NCI-H526 treated with DMSO at 0.1 percent for 48 hours (cell line): Measurements from ENCODE around the gene UQCR11.

Source experiments
- DNase-seq: peaks from one replicate; lab custom pipeline; 2025; lab: John Stamatoyannopoulos, UW

UQCR11 gene

DNA sequence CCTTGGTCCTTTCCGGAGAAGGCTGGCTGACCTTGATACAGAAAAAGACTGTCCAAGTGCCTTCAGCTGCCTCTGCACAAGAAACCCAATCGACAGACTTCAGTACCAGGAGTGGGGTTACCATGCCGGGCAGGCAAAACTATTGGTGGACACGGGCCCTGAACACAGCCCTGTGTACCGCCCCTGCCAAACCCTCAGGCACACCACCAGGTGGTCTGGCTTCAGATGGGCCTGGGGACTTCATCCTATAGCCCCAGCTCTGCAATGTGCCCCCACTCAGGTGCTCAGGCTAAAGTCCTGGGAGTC lies 29.6 kb upstream of the UQCR11 start:
- DNase-seq, result no peak

DNA sequence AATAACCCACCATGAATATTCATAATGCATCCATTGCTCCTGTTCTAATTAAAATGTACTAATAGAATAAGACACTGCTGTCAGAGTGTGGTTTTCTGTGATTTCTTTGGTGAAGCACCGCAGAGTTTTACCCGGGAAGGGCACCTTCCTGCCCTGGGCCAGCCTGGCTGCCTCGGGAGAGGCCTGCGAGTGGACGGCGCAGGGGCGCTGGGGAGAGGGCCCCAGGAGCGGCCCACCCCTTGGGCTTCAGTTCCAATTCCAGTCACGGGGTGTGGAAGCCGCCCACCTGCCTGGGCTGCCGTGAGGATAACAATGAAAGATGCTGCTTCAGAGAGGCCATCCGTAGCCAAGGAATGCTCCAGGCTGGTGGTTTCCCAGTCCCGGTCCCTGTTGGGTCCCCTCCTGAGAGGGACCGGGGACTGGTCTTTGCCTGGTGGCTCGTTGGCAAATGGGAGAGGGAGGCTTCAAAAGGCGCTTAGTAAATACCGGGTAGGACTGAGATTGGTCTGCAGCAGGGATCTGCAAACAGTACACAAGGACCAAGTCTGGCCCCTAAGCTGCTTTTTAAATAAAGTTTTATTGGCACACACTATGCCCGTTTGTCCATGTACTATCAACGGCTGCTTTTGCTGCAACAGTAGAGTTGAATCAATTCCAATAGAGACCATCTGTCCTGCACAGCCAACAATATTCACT lies 29.1 kb upstream of the UQCR11 start:
- no peak for DNase-seq

DNA sequence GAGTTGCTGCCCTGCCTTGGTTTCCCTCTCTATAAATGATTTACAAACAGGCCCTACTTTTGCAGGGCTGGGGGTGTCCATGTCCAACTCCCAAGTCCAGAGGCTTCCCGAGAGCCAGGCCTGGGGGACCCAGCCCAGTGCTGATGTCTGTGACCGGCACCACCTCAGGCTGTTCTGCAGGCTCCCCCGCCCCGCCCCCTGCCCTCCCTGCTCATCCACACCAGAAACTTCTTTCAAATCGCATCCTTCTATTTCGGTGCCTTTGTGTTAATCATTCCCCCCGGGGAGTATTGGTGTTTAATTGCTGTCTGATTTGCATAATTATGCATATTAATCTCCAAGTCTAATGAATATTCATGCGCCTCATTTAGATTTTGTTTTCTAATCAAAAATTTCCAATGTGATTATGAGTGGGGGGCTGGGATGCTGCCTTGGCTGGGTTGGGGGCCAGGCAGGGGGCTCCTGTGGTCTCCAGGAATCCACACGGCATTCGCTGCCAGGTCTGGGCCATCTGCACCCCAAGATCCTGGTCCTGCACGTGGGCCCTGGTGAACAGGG lies 28.1 kb upstream of the UQCR11 start:
- no peak for DNase-seq

DNA sequence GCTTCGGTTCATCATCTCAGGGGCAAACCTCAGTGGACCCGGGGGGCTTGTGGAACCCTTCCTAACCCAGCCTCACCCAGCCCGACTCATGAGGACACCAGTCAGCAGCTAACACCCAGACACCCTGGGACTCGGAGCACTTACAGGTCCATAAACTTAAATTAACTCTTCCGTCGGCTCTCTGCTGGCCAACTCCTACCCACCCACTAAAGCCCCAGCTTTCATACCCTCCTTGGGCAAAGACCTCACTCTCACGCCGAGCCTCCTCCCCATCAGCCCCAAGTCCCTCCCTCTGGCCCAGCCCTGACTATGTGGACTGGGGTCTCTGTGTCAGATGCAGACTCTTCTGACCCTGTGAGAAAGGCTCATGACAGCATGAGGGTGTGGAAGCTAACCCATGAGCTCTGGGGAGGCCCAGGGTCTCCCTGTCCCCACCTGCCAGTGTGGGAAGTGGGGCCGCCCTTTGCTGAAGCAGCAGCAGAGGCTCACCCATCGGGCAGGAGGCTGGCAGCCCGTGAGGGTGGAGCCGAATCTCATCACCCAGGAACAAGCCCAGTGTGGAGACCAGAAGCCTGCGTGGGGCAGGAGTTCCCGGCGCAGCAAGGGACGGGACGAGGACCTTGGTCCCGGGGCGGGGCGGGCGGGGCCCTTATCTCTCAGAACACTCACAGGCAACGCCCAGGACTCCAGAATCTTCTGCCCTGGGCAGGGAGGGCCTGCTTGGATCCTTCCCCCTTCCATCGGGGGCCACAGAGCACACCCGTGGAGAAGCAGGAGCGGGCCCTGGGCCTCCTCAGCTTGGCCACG lies 27.4 kb upstream of the UQCR11 start:
- DNase-seq, result no peak

DNA sequence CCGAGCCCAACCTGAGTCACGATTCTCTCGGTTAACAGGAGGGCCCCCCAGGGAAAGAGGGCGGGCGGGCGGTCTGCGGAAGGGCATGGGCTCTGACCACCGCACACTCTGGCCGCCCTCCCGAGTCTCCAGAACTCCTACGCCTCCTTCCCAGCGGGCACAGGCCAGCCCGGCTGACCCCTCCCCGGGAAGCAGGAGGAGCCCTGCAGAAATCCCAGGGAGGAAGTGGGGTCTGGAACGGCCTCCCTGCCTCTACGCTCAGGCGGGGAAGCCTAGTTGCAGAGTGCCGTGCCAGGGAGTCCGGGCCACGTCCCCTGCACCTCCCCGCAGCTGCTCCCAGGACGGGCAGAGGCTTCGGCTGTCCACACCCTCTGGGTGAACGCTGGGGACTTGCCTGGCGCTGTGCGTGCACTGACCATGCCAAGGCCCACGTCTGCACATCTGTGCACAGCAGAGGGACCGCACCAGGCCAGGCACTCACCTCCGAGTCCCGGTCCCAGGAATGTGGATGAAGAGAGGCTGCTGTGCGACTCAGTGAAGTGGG lies 26.4 kb upstream of the UQCR11 start:
- no peak for DNase-seq

DNA sequence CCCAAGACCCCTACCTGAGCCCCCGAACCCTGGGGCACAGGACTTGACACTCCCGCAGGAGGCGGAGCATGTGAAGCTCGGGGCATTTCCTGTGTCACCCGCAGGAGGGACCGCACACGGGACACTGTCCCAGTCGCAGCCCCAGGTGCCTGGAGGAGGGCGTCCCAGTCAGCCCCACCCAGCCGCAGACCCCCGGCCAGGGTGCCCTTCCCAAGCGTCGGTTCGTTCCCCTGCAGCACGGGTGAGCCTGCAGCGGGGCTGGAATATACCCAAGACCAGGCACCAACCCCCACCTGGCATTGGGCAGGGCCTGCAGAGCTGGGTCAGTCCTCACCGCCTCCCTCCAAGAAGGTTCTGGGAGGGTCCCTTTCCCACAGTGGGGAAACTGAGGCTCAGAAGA lies 25.5 kb upstream of the UQCR11 start:
- no peak for DNase-seq

DNA sequence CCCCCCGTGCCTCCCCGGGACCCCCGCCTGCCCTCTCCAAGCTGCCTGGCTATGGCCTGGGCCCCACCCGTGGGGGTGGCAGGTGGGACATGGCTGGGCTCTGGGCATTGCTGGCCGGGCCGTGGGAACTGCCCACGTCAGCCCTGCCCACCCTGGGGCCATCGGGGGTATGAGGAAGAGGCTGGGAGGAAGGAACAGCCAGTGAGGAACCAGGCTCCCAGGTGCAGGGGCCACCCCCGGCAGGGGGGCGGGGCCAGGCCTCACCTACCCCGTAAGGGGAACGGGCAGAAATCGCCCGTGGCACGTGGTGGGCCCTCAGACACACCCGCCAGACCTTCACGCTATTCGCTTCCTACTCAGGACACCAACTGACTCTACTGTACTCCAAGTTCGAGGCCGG lies 24.8 kb upstream of the UQCR11 start:
- DNase-seq, result no peak

DNA sequence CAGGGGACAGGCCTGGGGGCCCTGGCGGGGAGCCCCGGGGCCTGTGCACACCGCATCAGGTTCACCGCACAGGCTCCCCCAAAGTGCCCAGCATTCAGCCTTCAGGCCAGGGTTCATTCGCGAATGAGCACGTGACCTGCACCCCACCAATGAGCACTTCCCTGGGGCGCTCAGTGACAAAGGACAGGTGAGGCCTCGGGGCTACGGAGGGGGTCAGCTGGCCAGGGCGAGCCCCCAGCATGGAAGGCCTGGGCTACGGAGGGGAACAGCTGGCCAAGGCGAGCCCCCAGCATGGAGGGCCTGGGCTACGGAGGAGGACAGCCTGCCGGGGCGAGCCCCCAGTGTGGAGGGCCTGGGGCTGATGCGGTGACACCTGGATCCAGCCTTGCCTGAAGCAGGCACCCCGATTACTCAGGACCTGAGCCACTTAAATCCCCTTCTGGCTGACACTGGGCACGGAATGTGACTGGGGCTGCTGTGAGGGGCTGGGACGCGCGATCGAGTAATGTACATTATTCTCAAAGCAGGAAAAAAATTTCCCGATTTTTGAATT lies 24.1 kb upstream of the UQCR11 start:
- no peak for DNase-seq

DNA sequence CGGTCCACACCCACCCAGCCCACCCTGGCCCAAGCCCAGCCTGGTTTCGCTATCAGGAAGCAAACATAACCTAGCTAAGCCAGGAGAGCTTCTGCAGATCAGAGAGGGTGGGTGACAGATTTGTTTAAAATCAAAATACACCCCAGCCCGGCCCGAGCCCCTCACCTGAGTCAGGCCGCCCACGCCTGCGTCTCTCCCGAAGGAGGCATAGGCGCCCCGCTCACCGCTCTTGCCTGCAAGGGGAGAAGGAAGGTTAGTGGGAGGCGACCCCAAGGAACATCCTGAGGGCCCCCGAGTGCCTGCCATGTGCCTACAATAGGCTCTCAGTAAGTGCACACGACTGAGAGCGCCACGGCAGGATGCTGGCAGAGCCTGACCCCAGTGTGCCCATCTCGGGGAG lies 21.9 kb upstream of the UQCR11 start:
- no peak for DNase-seq

DNA sequence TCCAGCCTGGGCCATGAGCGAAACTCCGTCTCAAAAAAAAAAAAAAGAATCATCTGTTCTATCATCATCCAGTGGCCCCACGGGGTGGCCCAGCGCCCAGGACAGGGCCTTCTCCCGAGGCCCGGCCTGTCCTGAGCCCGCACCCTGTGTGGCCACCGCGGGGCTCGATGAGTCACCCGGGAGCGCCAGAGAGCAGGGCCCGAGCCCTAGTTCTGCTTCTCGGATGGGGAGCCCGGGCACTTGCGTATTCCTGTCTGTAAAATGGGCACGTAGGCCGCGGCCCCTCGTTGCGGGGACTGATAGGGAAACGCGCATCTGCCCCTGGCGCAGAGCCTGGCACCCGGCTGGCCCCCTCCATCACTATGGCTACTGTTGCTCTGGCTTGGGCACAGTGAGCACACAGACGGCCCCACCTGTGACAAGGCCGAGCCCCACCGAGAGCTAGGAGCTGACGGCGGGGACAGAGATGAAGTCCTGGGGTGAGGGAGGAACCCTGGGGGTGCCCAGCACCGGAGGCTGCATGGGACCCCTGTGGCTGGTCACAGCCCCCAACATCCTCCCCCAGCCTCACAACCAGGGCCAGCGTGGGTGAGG lies 21.3 kb upstream of the UQCR11 start:
- no peak for DNase-seq

DNA sequence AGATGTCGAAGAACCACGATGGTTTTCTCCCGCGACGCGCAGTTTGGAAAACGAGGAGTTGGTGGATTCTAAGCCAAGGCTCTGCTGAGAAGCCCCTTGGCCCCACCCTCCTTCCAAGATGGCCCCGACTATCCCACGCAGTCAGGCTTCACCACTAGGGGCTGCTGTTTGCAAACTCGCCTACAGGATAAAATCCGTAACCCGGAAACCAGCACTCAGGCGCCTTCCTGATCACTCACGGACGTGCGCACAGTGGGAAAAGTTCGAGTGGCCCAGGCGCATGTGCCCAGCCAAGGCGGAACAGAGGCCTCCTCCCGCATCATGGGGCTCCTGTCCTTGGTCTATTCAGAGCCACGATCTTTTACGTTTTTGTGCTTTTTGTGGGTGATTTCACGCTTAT lies 19.2 kb upstream of the UQCR11 start:
- DNase-seq, result no peak

DNA sequence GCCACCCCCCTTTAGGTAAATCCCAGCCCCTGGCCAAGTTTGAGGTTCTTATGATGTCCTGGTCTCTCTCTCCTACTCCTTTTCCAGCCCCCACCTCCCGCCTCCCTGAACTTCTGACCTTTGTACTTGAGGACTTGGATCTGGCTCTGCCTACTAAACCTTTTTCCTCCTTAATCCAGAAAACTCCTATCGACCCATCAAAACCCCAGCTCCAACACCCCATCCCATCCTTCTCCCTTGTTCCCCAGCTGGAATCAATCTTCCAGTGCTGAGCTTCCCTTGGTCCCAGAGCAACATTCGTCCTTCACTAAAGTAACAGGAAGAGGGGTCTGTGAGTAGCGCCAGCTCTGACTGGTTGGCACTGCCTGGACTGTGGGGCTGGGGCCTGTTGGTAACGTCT lies 17.3 kb upstream of the UQCR11 start:
- DNase-seq, result no peak

DNA sequence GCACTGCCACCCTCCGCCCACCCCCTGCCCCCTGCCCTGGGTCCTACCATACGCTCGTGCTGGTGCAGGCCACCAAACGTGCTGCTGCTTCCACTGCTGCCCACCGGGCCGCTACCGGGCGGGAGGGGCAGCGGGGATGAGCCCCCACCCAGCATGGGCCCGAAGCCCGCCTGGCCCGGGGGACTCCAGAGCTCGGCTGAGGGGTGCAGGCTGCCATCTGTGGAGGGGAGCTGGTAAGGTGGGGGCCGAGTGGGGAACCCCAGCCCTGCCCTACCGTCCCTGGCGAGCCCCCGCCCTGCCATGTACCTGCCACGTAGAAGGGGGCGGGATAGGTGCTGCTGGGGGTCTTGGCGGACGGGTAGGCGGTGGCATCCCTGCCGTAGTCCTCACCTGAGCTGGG lies 16.7 kb upstream of the UQCR11 start:
- DNase-seq, result no peak

DNA sequence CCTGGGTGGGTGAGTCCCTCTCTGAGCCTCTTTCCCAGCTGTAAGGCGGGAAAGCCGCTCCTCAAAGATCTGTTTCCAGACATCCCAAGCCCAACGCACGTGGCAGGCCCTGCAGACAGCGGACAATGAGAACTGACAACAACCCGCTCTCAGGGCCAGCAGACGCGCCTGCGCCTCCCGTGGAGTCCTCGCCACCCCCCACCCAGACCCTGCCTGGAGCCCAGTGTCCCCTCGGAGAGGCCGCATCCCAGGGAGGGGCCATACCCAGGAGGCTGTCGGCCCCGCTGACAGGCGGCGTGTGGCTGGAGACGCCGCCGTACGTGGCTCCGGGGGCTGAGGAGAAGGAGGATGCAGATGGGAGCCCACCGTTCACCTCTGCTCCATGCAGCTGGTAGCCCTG lies 16.3 kb upstream of the UQCR11 start:
- DNase-seq, result no peak

DNA sequence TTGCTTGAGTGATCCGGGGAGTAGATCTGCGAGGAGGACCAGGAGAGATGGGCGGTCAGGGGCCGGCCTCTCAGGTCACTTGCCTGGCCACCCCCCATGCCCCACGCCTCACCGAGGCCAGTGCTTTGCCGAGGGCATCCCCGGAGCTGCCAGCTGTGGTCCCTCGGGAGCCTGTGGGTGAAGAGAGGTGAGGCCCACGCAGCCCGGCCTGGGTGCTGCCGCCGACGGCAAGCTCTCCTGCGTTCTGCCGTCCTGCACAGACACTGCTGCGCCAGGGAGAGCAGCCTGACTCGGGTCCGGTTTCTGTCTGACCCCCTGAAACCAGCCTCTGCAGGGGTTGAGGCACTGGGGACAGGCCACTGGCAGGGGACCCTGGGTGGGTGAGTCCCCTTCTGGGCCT lies 15.8 kb upstream of the UQCR11 start:
- DNase-seq, result no peak

DNA sequence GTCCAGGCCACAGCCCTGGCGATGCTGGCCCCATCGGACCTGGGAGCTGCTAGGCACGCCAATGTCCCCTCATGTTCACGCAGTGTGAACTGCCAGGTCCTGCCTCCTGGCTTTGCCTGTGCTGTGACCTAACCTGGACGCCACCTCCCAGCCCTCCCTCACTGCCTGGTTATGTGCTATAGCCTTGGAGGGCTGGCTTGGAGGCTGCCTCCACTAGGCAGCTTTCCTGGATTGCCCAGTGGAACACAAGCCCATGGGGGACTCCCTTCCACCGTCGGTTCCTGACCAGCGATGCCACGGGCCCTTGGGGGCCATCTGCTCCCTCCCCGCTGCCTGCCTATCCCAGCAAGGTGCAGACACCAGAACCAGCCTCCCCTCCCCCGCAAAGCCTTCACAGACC lies 15.2 kb upstream of the UQCR11 start:
- DNase-seq, result no peak

DNA sequence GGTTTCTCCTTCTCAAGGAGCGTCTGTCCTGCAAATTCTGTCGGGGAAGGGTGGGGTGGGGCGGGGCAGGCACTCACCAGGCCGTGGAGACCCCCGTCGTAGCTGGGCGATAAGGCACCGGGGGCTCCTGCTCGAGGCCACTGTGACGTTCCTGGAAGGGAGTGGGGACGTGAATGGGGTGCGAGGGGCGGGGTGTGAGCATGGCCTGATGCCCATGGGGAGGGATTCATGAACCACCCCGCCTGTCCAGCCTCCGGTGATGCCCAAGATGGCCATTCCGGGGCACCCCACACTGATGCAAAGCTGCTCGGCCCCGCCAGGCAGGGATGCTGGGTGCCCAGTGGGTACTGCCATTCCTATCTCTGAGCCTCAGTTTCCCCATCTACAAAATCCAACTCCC lies 14.4 kb upstream of the UQCR11 start:
- DNase-seq, result no peak

DNA sequence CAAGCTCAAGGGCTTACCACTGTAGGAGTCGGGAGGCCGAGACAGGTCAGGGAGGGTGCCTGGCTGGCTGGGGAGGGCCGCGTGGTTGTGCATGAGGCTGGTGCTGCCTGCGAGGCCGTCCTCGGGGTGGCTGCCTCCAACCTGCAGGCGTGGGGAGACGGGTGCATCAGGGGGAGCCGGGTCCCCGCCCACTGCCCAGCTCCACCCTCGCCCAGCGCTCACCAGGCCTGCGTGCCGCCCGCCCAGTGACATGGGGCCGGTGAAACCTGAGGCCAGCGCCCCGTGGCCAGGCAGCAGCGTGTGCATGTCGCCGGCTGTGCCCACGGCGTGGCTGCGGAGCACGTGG lies 13.8 kb upstream of the UQCR11 start:
- no peak for DNase-seq

DNA sequence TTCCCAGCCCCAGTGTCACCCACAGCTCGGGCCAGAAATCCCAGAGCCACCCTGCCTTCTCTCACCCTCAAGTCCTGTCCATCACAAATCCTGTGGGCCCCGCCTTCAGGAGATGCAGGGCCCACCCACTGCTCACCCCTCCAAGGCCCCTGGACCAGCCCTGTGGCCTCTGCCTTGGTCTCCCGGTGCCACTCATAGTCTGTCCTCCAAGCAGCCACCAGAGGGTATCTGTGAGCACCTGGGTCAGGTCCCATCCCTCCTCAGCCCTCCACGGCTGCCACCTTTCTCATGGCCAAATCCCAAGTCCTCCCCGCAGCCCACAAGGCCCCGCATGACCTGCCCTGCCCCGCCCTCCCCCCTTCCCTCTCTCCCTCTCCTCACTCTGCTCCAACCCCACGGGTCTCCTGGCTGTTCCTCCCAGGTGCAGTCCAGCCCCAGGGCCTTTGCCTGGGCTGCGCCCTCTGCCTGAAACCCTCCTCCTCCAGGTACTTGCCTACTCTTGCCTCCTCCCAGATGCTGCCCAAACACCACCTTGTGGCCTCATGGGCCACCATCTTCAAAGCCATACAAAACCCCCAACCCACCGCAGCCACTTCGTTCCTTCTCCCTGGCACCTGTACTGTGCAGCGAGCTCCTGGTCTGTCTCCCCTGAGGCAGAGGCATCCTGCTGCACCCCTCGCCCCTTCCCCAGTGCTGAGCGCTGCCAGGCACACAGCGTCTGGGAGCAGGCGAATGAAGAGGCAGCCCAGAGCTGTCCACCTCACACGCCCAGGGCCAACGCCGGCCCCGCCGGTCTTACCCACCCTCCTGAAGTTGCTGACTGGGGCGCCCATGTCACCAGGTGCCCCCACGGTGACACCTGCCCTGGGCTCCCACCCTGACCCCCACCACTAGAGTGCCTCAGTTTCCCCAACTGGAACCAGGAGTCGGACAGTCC lies 13.2 kb upstream of the UQCR11 start:
- DNase-seq, result no peak

DNA sequence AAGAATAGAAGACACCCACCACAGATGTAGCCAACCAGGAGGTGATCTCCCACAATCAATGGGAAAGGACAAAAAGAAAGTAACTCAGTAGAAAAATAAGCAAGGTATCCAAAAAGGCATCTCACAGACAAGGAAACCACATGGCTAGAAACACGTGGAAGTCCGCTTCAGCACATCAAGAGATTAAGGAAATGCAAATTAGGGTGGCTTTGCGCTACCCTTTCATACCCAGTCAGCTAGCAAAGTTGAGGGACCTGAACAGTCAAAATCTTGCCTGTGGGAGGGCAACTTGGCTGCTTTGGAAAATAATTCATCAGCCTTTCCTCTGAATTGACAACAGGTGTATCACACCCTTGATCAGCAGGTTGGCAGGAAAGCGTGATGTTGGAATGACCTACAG lies 11.6 kb upstream of the UQCR11 start:
- no peak for DNase-seq

DNA sequence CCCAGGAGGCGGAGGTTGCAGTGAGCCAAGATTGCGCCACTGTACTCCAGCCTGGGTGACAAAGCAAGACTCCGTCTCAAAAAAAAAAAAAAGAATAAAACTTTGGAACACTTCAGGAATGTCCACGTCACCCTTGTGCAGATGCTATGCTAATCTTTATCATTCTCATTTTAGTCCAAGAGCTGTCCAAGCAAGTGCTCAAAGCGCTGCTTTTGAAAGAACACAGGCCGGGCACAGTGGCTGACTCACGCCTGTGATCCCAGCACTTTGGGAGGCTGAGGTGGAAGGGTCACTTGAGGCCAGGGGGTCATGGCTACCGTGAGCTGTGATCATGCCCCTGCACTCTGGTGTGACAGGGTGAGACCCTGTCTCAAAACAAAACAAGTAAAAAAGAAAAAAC lies 11.1 kb upstream of the UQCR11 start:
- DNase-seq, result no peak
